ENCODE data around the gene CDKN1C.

CDKN1C gene

DNA sequence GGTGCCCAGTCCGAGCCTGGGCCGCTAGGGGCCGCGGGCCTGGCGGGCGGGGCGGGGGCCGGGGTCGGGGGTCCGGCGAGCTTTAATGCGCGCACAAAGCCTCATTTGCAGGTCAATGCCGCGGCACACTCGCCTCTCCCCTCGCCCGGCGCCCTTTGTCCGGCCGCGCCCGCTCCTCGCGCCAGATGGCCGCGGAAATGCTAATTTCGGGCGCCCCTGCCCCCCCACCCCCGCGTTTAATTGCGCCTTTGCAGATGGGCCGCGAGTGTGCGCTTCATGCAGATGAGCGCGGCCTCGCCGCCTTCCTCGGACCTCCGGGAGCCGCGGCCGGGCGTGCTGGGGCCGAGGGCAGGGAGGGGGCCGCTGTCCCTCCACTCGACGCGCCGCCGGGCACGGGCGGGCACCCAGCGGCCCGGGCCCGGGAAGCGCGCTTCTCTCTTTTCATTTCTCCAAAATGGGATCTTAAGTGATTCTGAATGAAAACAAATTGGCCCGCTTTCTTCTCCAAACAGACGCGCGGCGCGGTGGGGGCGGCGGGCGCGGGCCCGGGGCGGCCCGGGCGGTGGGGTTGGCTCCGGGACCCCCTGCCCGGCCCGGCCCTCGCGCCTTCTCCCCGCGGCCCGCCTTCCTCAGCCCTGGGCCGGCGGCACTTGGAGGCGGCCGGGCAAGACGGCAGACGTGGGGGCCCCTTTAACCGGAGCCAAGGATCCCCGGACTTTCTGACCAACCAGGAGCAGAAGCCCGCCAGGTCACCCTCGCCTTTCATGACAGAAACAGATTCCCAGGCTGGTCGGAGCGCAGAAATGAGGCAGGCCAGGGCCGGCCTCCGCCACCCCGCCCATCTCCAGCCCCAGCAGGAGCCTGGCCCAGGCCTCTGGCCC, 22.9 kb downstream of the CDKN1C start:
- Mint-ChIP-seq H3K9me3 (no peaks in the 10 kb centered on the region), H3K4me1 (ENCODE audit: low read depth) (peaks cover 10% of the 10 kb centered on the region), H3K27ac (no peak overlapping the region), H3K27me3 (peaks cover 44% of the 10 kb centered on the region), H3K4me3 (no peak overlapping the region), H3K36me3 (ENCODE audit: low read depth) (no peaks in the 10 kb centered on the region)

DNA sequence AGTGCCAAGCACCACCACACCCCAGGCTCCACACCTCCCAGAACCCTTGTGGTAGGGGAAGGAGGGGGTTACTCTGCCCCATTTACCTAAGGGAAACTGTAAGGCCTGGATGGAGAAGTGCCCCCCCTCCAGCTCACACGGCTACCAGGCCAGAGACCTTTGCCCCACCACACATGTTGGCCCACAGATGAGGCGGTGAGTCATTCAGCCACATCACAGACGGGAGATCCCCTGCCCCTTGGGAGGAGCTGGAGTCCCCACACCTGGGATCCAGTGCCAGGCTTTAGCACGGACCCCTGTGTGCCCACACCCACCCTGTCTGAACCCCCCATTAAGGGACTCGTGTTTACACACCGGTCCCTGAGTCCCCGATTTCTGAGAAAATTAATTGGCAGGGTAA, 24.9 kb downstream of the CDKN1C start:
- H3K4me1 Mint-ChIP-seq (ENCODE audit: low read depth) = peaks cover 10% of the 10 kb centered on the region
- H3K27me3 Mint-ChIP-seq = peaks cover 36% of the 10 kb centered on the region
- H3K4me3 Mint-ChIP-seq = no peak overlapping the region
- no peaks in the 10 kb centered on the region for H3K9me3 Mint-ChIP-seq
- no peak overlapping the region for H3K27ac Mint-ChIP-seq
- no peaks in the 10 kb centered on the region for H3K36me3 Mint-ChIP-seq (ENCODE audit: low read depth)

DNA sequence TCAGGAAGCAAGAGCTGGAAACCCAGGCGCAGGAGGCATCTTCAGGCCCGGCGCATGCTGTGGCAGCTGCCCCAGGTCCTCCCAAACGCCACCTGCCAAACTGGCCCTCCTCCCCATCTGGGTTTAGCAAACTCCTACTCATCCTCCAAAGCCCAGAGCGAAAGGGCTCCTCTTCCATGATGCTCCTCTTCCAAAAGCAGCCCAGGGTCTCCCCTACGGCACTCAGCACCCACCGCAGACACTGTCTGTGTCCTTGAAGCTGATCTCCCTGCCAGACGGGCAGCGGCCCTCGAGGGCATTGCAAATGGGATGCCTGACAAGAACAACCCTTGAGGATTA, 25.9 kb downstream of the CDKN1C start:
- no peak overlapping the region for H3K4me3 Mint-ChIP-seq
- no peak overlapping the region for H3K27ac Mint-ChIP-seq
- peaks cover 30% of the 10 kb centered on the region for H3K27me3 Mint-ChIP-seq
- no peaks in the 10 kb centered on the region for H3K9me3 Mint-ChIP-seq
- no peaks in the 10 kb centered on the region for H3K36me3 Mint-ChIP-seq (ENCODE audit: low read depth)
- H3K4me1 Mint-ChIP-seq (ENCODE audit: low read depth) = peaks cover 10% of the 10 kb centered on the region

DNA sequence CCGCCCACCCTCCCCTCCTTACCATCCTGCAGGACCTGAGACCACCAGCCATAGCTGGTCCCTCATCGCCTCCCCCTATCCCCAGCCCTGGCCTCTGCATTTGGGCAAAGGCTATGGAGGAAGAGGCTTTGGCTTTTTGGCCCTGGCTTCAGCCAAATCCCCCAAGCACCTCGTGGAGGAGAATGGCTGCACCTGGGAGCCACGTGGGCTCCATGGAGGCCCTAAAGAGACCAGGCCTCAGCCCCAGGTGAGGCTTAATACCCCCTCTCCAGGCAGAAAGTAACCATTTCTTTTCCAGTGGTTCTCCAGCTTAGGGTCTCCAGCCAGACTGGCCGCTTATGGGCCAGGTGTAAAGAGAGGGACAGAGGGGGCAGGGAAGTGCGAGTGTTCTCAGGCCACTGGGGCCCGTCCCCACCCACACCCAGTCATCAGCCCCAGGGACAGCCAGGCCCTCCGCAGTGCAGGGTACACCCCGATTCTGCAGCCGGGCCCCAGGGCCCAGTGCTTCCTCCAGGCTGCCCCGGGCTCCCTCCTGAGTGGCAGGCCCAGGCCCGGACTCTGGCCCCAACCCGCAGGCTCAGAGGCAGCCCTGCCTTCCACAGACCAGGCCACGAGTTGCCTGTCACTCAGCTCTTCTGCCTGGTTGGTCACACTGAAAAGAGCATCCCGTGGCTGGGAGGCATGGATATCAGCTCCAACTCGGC, 26.4 kb downstream of the CDKN1C start:
- no peaks in the 10 kb centered on the region for H3K9me3 Mint-ChIP-seq
- peaks cover 25% of the 10 kb centered on the region for H3K27me3 Mint-ChIP-seq
- no peak overlapping the region for H3K4me3 Mint-ChIP-seq
- H3K36me3 Mint-ChIP-seq (ENCODE audit: low read depth) = no peaks in the 10 kb centered on the region
- H3K4me1 Mint-ChIP-seq (ENCODE audit: low read depth) = peaks cover 10% of the 10 kb centered on the region
- no peak overlapping the region for H3K27ac Mint-ChIP-seq

DNA sequence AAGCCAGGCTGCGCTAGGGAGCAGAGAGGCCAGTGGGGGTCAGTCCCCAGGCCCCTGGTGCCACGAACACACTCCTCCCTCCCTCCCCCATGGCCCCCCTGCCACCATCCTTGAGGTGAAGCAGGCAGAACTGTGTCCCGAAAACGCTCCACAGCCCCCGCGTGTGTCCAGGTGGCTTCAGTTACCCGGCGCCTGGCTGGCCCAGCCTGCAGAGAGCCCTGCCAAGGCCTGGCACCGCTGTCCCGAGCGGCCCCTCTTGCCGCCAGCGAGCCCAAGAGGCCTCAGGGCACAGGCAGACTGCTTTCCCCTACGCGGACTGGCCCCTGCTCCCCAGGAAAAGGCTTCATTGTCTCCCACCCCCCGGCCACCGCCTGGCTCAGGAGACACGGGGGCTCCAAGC, 27.7 kb downstream of the CDKN1C start:
- Mint-ChIP-seq H3K36me3 (ENCODE audit: low read depth) (no peaks in the 10 kb centered on the region), H3K9me3 (no peaks in the 10 kb centered on the region), H3K4me3 (no peak overlapping the region), H3K4me1 (ENCODE audit: low read depth) (peaks cover 6% of the 10 kb centered on the region), H3K27ac (no peak overlapping the region), H3K27me3 (peaks cover 14% of the 10 kb centered on the region)

DNA sequence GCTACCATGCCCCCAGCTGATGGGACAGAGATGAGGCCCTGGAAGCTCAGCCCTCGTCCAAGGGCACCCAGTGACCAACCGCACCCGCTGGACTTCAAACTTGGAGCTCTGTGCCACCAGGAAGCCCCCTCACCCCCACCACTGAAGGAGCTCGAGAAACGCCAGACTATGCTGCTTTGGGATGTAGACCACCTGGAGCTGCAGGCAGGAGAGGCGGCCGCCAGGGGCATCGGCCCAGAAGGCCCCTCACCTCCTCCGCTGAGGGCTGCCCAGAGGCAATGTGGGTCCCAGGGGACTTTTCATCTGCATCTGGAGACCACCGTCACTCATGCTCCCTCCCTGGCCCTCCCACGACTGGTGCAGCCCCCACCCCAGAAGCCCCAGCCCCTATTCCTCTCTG, 28.3 kb downstream of the CDKN1C start:
- Mint-ChIP-seq H3K4me1 (ENCODE audit: low read depth) (peaks cover 6% of the 10 kb centered on the region), H3K4me3 (no peak overlapping the region), H3K27me3 (peaks cover 14% of the 10 kb centered on the region), H3K36me3 (ENCODE audit: low read depth) (no peaks in the 10 kb centered on the region), H3K9me3 (no peaks in the 10 kb centered on the region), H3K27ac (no peak overlapping the region)

DNA sequence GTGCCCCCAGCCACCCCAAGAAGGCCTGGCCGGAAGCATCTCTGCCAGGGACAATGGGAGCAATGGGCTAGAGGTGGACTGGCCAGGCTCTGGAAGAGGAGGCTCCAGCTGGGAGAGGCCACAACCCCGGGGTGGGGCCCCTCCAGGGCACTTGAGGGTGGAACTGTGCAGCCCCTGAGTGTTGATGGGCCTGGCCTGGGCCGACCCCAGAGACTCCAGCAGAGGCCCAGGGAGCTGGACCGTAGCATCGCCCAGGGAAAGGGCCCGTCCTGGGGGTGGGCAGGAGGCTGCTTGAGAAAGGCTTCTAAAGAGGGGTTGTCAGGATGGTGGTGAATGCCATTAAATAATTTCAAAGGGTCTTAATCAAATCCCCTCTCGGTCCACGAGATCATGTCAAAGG, 30.4 kb downstream of the CDKN1C start:
- Mint-ChIP-seq H3K36me3 (ENCODE audit: low read depth) (no peaks in the 10 kb centered on the region), H3K4me3 (no peak overlapping the region), H3K27ac (no peak overlapping the region), H3K9me3 (no peaks in the 10 kb centered on the region), H3K27me3 (peaks cover 4% of the 10 kb centered on the region), H3K4me1 (ENCODE audit: low read depth) (no peaks in the 10 kb centered on the region)

DNA sequence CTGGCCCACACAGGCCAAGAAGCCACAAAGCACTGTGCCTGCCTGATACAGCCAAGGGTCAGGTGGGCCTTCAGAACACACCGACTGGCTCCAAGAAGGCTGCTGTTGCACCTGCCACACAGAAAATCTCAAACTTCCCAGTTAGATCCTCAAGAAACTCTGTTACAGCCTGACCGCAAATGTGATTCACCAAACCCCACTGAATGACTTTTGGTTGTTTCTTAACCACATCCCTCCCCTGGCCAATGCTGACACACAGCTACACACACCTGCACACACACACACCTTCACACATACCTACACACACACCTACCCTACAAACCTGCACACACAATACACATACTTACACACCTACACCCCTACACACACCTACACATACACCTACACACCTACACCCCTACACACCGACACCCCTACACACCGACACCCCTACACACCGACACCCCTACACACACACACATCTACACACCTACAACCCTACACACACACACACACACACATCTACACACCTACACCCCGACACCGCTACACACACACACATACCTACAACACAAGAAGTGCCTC, 31.5 kb downstream of the CDKN1C start:
- Mint-ChIP-seq H3K4me3 (no peak overlapping the region), H3K4me1 (ENCODE audit: low read depth) (no peaks in the 10 kb centered on the region), H3K27ac (no peak overlapping the region), H3K9me3 (no peaks in the 10 kb centered on the region), H3K27me3 (no peaks in the 10 kb centered on the region), H3K36me3 (ENCODE audit: low read depth) (no peaks in the 10 kb centered on the region)

DNA sequence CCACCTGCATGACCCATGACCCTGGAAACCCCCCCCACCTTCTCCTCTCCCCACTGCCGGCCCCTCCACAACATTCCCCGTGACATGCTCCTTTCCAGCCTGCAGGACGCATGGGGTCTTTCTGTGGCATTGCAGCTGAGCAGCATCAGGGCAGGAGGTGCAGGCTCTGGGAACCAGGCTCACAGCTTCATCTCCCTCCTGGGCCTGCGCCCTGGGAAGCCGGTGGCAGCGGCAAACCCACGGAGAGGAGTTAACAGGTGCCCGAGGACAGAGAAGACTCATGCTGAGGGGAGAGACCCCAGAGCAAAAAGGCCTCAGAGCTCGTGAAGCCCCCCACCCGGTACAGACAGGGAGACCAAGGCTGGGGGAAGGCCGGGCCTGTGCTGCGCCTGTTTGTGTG, 32.2 kb downstream of the CDKN1C start:
- H3K4me1 Mint-ChIP-seq (ENCODE audit: low read depth) = no peaks in the 10 kb centered on the region
- no peaks in the 10 kb centered on the region for H3K36me3 Mint-ChIP-seq (ENCODE audit: low read depth)
- no peaks in the 10 kb centered on the region for H3K27me3 Mint-ChIP-seq
- H3K4me3 Mint-ChIP-seq = no peak overlapping the region
- no peaks in the 10 kb centered on the region for H3K9me3 Mint-ChIP-seq
- no peak overlapping the region for H3K27ac Mint-ChIP-seq

DNA sequence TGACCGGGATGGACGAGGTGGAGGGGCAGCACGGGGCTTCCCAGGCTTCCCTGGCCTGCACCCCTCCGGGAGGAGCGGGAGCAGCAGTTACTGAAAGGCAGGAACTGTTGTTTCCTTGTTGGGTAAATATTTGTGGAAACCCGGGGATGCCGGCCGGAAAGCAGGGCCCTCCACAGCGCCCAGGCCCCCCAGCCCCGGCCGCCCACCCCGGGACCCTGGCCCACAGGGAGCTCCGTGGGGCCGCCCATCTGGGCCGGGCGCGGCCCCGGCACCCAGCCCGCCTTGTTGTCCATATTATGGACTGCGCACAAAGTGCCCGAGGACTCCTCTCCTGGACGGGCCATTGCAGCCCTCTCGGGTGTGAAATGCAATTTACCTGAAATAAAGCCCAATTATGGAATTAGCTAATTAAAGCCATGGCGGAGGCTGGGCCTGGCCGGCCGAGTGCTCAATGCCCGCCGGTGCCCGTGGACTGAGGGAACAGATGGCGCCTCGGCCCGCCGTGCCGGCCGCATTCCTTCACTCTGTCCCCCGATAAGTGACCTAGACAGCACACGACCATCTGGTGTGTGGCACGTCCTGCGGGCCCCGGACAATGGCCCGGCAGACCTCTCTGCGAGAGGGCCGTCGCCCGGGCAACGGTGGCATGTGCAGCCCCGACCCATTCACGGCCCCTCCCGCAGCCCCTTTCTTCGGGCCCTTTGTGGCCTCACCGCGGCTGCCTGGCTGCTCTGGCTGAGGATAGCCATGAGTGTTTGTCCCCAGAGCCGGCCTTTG, 35.4 kb downstream of the CDKN1C start:
- Mint-ChIP-seq H3K27me3 (no peaks in the 10 kb centered on the region), H3K9me3 (no peaks in the 10 kb centered on the region), H3K27ac (no peak overlapping the region), H3K36me3 (ENCODE audit: low read depth) (no peaks in the 10 kb centered on the region), H3K4me3 (no peak overlapping the region), H3K4me1 (ENCODE audit: low read depth) (no peaks in the 10 kb centered on the region)

DNA sequence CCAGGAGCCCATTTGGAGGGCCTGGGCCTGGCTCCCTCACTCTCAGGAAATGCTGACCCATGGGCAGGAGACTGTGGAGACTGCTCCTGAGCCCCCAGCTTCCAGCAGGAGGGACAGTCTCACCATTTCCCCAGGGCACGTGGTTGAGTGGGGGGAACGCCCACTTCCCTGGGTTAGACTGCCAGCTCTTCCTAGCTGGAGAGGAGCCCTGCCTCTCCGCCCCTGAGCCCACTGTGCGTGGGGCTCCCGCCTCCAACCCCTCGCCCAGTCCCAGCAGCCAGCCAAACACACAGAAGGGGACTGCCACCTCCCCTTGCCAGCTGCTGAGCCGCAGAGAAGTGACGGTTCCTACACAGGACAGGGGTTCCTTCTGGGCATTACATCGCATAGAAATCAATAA, 37.1 kb downstream of the CDKN1C start:
- Mint-ChIP-seq H3K9me3 (no peaks in the 10 kb centered on the region), H3K27me3 (no peaks in the 10 kb centered on the region), H3K27ac (no peak overlapping the region), H3K4me1 (ENCODE audit: low read depth) (no peaks in the 10 kb centered on the region), H3K4me3 (no peak overlapping the region), H3K36me3 (ENCODE audit: low read depth) (no peaks in the 10 kb centered on the region)

DNA sequence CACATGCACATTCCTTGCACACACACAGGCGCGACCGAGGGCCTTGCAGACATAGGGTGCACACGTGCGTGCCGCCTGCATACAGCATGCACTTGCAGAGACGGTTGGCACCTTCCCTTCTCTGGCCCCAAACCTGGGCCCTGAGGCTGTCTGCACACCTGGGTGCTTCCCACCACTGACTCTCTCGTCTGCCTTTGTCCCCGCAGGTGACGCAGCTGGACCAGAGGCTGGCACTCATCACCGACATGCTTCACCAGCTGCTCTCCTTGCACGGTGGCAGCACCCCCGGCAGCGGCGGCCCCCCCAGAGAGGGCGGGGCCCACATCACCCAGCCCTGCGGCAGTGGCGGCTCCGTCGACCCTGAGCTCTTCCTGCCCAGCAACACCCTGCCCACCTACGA, 38.0 kb downstream of the CDKN1C start:
- H3K36me3 Mint-ChIP-seq (ENCODE audit: low read depth) = no peaks in the 10 kb centered on the region
- no peaks in the 10 kb centered on the region for H3K9me3 Mint-ChIP-seq
- H3K4me3 Mint-ChIP-seq = no peak overlapping the region
- H3K27me3 Mint-ChIP-seq = no peaks in the 10 kb centered on the region
- no peak overlapping the region for H3K27ac Mint-ChIP-seq
- H3K4me1 Mint-ChIP-seq (ENCODE audit: low read depth) = no peaks in the 10 kb centered on the region

DNA sequence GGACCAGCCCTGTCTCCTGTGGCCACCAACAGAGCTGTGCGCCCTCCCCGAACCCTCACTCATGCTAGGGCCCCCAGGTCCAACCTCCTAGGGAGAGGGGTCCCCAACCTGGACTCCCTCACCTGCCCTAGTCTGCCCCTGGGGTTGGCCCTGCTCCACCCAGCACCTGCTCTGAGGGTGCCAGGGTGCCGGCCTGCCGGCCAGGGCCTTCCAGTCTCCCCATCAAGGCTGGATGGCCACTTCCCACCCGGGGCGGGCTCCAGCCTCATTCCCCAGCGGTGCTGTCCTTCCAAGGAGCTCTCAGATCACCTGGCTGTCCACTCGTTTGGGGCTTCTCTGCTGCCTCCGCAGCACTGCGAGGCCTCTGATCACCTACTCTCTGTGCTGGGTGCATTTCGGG, 39.1 kb downstream of the CDKN1C start:
- H3K9me3 Mint-ChIP-seq = no peaks in the 10 kb centered on the region
- no peak overlapping the region for H3K27ac Mint-ChIP-seq
- no peaks in the 10 kb centered on the region for H3K27me3 Mint-ChIP-seq
- no peak overlapping the region for H3K4me3 Mint-ChIP-seq
- H3K36me3 Mint-ChIP-seq (ENCODE audit: low read depth) = no peaks in the 10 kb centered on the region
- H3K4me1 Mint-ChIP-seq (ENCODE audit: low read depth) = no peaks in the 10 kb centered on the region

DNA sequence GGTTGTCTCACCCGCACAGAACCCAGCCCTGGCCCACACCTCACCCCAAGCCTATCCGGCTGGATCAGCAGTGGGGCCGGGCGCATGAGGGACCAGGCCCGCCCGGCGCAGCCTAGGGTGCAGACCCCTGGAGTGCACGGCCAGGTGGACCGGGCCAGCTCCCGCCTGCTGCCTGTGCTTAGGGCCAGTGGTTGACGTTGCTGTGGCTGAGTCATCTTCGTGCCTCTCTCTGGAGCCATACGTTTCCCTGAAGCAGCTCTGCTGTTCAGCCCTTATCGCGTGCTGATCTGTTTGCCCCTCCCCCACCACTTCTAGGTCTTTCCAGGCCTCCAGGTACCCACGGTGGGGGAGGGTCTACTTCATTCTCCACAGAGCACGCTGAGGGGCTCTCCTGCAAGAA, 39.5 kb downstream of the CDKN1C start:
- H3K36me3 Mint-ChIP-seq (ENCODE audit: low read depth) = no peaks in the 10 kb centered on the region
- no peak overlapping the region for H3K27ac Mint-ChIP-seq

DNA sequence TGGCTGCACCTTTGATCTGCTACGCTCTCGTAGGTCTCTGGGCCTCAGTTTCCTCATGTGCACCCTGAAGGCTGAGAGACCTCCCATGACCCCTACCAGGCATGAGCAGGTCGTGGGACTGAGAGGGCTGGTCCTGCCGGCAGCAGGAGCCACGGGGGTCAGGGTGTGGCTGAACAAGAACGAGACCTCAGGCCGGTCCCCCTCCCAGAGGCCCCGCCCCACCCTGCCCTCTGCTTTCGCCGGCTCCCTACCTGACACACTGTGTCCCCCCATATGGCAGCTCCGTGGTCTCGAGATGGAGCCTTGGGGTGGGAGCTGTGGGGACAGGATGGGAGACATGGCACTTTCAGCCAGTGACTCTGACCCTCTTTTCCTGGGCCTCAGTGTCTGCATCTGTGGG, 40.6 kb downstream of the CDKN1C start:
- no peaks in the 10 kb centered on the region for H3K27me3 Mint-ChIP-seq
- H3K9me3 Mint-ChIP-seq = no peaks in the 10 kb centered on the region
- no peak overlapping the region for H3K4me3 Mint-ChIP-seq
- no peaks in the 10 kb centered on the region for H3K36me3 Mint-ChIP-seq (ENCODE audit: low read depth)
- H3K27ac Mint-ChIP-seq = no peak overlapping the region
- H3K4me1 Mint-ChIP-seq (ENCODE audit: low read depth) = no peaks in the 10 kb centered on the region

More for the DNA sequence above, 39.5 kb downstream of the CDKN1C start:
- Mint-ChIP-seq H3K4me3 (no peak overlapping the region), H3K9me3 (no peaks in the 10 kb centered on the region), H3K27me3 (no peaks in the 10 kb centered on the region), H3K4me1 (ENCODE audit: low read depth) (no peaks in the 10 kb centered on the region)
